HCT116 (cell line): ENCODE data around the gene ZBED5. TPM values are rescaled to one million over a fixed set of nuclear protein-coding genes. Genes with fewer than 3 reads are reported as not detected.

ENCODE experiments used
- ATAC-seq: fragments of 200-7000 bp; cut with Tn5 transposase; 2 replicates; pipeline ENCODE4 v1.9.1; 2020; ENCODE audit warnings: mild to moderate bottlenecking, moderate library complexity
- BruUV-seq: library from RNA; stranded (reverse); fragments of 400-500 nt; replicated peaks from 2 replicates; lab custom pipeline; 2021; lab: Mats Ljungman, UMichigan
- CTCF ChIA-PET: fragments of 300-600 bp; sonication (Branson Sonifier 250); formaldehyde crosslinking; loops from one replicate; lab custom pipeline; 2021; ENCODE audit warnings: antibody characterized with exemption; lab: Charles Lee
- POLR2A ChIA-PET: fragments of 300-600, 350-600 bp; sonication (Branson Sonifier 250); formaldehyde crosslinking; loops from one replicate; lab custom pipeline; 2021; ENCODE audit warnings: antibody characterized with exemption; lab: Charles Lee
- RAD21 ChIA-PET, 2 experiments: fragments of 300-600 bp; sonication (Branson Sonifier 250); formaldehyde crosslinking; loops; one replicate each; lab custom pipeline; 2023; ENCODE audit warnings: low total read pairs in 2 of 2; ENCODE audit not compliant: uncharacterized antibody in 2 of 2, unreplicated experiment in 2 of 2, low non-redundant PET in 1 of 2; lab: Charles Lee
- DNase-seq: peaks from one replicate; pipeline ENCODE4 v3.0.0-alpha.2; 2010; ENCODE audit warnings: low read depth, low spot score
- H2AFZ ChIP-seq: fragments of 200-600 bp; shearing (Covaris generic), sonication (generic); 2 replicates; pipeline ENCODE4 v1.6.1; 2017; ENCODE audit warnings: low read depth, mixed run types, mixed read lengths, antibody characterized with exemption, low read length; ENCODE audit not compliant: poor library complexity, severe bottlenecking
- H3K27ac ChIP-seq: 2 replicates; pipeline ENCODE4 v1.5.1; 2012; ENCODE audit warnings: low read depth, low read length
- H3K27me3 ChIP-seq: fragments of 200-600 bp; sonication (generic); 2 replicates; pipeline ENCODE4 v1.6.1; 2016; ENCODE audit warnings: mixed run types, low read length, mixed read lengths; ENCODE audit not compliant: insufficient read depth
- H3K36me3 ChIP-seq, 2 experiments: fragments of 200-500 bp in 1 of 2; fragments of 200-600 bp in 1 of 2; sonication (Bioruptor generic) in 1 of 2; sonication (generic) in 1 of 2; 2 replicates each; pipeline versions ENCODE4 v1.5.1 to v1.6.1; 2014 to 2016; ENCODE audit warnings: low read length in 2 of 2, inconsistent platforms in 1 of 2, mixed read lengths in 1 of 2, mixed run types in 1 of 2; ENCODE audit not compliant: insufficient read depth in 2 of 2, control insufficient read depth in 1 of 2
- H3K4me1 ChIP-seq, 2 experiments: fragments of 200-600 bp in 1 of 2; sonication (generic) in 1 of 2; 2 replicates each; pipeline versions ENCODE4 v1.5.1 to v1.6.1; 2012 to 2017; ENCODE audit warnings: low read length in 2 of 2, inconsistent platforms in 1 of 2, mild to moderate bottlenecking in 1 of 2, mixed read lengths in 1 of 2, mixed run types in 1 of 2, moderate library complexity in 1 of 2; ENCODE audit not compliant: insufficient read depth in 2 of 2, control insufficient read depth in 1 of 2
- H3K4me2 ChIP-seq: fragments of 200-600 bp; sonication (generic); 2 replicates; pipeline ENCODE4 v1.6.1; 2017; ENCODE audit warnings: mixed run types, low read length, mixed read lengths
- H3K4me3 ChIP-seq, 2 experiments: fragments of 200-600 bp in 1 of 2; sonication (generic) in 1 of 2; replicated peaks in 1 of 2; 2 replicates each; pipeline ENCODE4 v1.5.1; 2011 to 2016; ENCODE audit warnings: low read length in 2 of 2, control low read depth in 1 of 2, low read depth in 1 of 2, mild to moderate bottlenecking in 1 of 2, mixed read lengths in 1 of 2, mixed run types in 1 of 2
- H3K79me2 ChIP-seq: fragments of 200-600 bp; sonication (generic); 2 replicates; pipeline ENCODE4 v1.6.1; 2017; ENCODE audit warnings: mild to moderate bottlenecking, mixed run types, low read length, moderate library complexity, mixed read lengths; ENCODE audit not compliant: insufficient read depth
- H3K9ac ChIP-seq: fragments of 200-600 bp; sonication (generic); 2 replicates; pipeline ENCODE4 v1.6.1; 2016; ENCODE audit warnings: low read length, mixed read lengths
- H3K9me2 ChIP-seq: fragments of 200-600 bp; sonication (generic), shearing (Covaris generic); 2 replicates; pipeline ENCODE4 v1.6.1; 2017; ENCODE audit warnings: mixed run types, mild to moderate bottlenecking, moderate library complexity; ENCODE audit not compliant: insufficient read depth
- H3K9me3 ChIP-seq, 2 experiments: fragments of 200-500 bp in 1 of 2; fragments of 200-600 bp in 1 of 2; sonication (Bioruptor generic) in 1 of 2; sonication (generic) in 1 of 2; 2 replicates each; pipeline ENCODE4 v1.6.1; 2014 to 2017; ENCODE audit warnings: low read length in 2 of 2, mixed read lengths in 2 of 2, inconsistent platforms in 1 of 2, low read depth in 1 of 2, mild to moderate bottlenecking in 1 of 2, mixed run types in 1 of 2, moderate library complexity in 1 of 2; ENCODE audit not compliant: control insufficient read depth in 1 of 2, insufficient read depth in 1 of 2
- H4K20me1 ChIP-seq: fragments of 200-600 bp; sonication (generic), shearing (Covaris generic); 2 replicates; pipeline ENCODE4 v1.6.1; 2017; ENCODE audit warnings: mixed run types, mild to moderate bottlenecking, moderate library complexity; ENCODE audit not compliant: insufficient read depth
- CBX3 ChIP-seq: IDR thresholded peaks from 2 replicates; pipeline ENCODE4 v1.6.1; 2012; ENCODE audit warnings: low read depth
- EZH2 ChIP-seq: fragments of 200-600 bp; sonication (generic); IDR thresholded peaks from 2 replicates; pipeline ENCODE4 v1.6.1; 2017; ENCODE audit warnings: antibody characterized with exemption, mixed run types
- FOSL1 ChIP-seq: IDR thresholded peaks from 2 replicates; pipeline ENCODE4 v1.6.1; 2012; ENCODE audit warnings: low read depth
- JUND ChIP-seq: IDR thresholded peaks from 2 replicates; pipeline ENCODE4 v1.6.1; 2012
- MAX ChIP-seq: IDR thresholded peaks from 2 replicates; pipeline ENCODE4 v1.6.1; 2012
- REST ChIP-seq: IDR thresholded peaks from 2 replicates; pipeline ENCODE4 v1.6.1; 2012; ENCODE audit warnings: low read depth
- SP1 ChIP-seq: IDR thresholded peaks from 2 replicates; pipeline ENCODE4 v1.6.1; 2012; ENCODE audit warnings: low read depth
- SRF ChIP-seq: IDR thresholded peaks from 2 replicates; pipeline ENCODE4 v1.6.1; 2012; ENCODE audit warnings: low read depth
- ZBTB33 ChIP-seq: IDR thresholded peaks from 2 replicates; pipeline ENCODE4 v1.6.1; 2011; ENCODE audit warnings: mild to moderate bottlenecking, low read length, moderate library complexity; ENCODE audit not compliant: insufficient replicate concordance; ENCODE audit errors: extremely low read depth
- intact Hi-C: fragments of 100-400 bp; cut with micrococcal nuclease; formaldehyde crosslinking; loops from 2 replicates; pipeline ENCODE4 v1.10.0; 2022
- total RNA-seq: library from RNA; stranded (reverse); gene quantifications from one replicate; pipeline ENCODE4 v1.2.1, GENCODE V29; 2021; ENCODE audit not compliant: unreplicated experiment

The ZBED5 gene
- total RNA-seq, 1 experiment from 2014 or later = 26.8 TPM

- no peak for TF ChIP-seq ZBTB33
- no peak for TF ChIP-seq FOSL1
These were observed 37.4 kb upstream of the ZBED5 start (continued) for GRCh38 chr11:10895285-10895684.

GRCh38 chr11:10894666-10895065, 36.8 kb upstream of the ZBED5 start:
- no peak overlapping the region for H2AFZ ChIP-seq
- no peaks in the 10 kb centered on the region for H4K20me1 ChIP-seq
- no peak overlapping the region for H3K9ac ChIP-seq
- H3K79me2 ChIP-seq = no peaks in the 10 kb centered on the region
- BruUV-seq = no TSS peak
- H3K36me3 ChIP-seq = no peaks in the 10 kb centered on the region
- intact Hi-C loops = no loop called here
- POLR2A ChIA-PET = no interaction called here
- CTCF ChIA-PET = interaction anchor here (3.0 kb wide), 1 partner anchor 16 kb away, joined by 9 read pairs; no protein-coding TSS in a partner anchor
- no peaks in the 10 kb centered on the region for H3K9me3 ChIP-seq
- no peak overlapping the region for H3K4me2 ChIP-seq
- RAD21 ChIA-PET = no interaction called here
- H3K4me1 ChIP-seq = peaks cover 28 to 38% of the 10 kb centered on the region in 2 experiments
- H3K4me3 ChIP-seq = no peak overlapping the region
- TF ChIP-seq CBX3 = no peak
- no peak for TF ChIP-seq SRF
- no peak for TF ChIP-seq EZH2
- TF ChIP-seq FOSL1 = no peak
- TF ChIP-seq SP1 = no peak
- no peak for TF ChIP-seq REST
- no peak for TF ChIP-seq JUND
- no peak for TF ChIP-seq ZBTB33
- no peak for TF ChIP-seq MAX
- no peak overlapping the region for H3K27ac ChIP-seq
- ATAC-seq (no peak), DNase-seq (no peak)
- H3K27me3 ChIP-seq = no peaks in the 10 kb centered on the region
- H3K9me2 ChIP-seq = no peaks in the 10 kb centered on the region
